ENCODE measurements around the gene PHETA1. TPM values are rescaled to one million over a fixed set of nuclear protein-coding genes. Genes with fewer than 3 reads are reported as not detected.

The PHETA1 gene
- under 1 TPM; 0.93 to 0.98 TPM for total RNA-seq

- Mint-ChIP-seq H3K9me3 (no peaks in the 10 kb centered on the region), H3K4me1 (peaks cover 10% of the 10 kb centered on the region), H3K4me3 (peak within 1 kb of the TSS; percentile 75), H3K27ac (no peak within 1 kb of the TSS), H3K27me3 (peaks cover 12% of the 10 kb centered on the region), H3K36me3 (ENCODE audit: low read depth) (no peaks in the 10 kb centered on the region)
- DNase-seq, result peak; percentile 80
- POLR2A ChIA-PET, result interaction anchor here (1.0 to 1.1 kb wide), 2 partner anchors 61 to 83 kb away, joined by 3 read pairs; no protein-coding TSS in a partner anchor
- CTCF ChIA-PET, result interaction anchor here (0.9 to 1.6 kb wide), 3 partner anchors 27 to 83 kb away, joined by 3 to 10 read pairs (median 7); no protein-coding TSS in a partner anchor
Measured at GRCh38 chr12:111368788-111369495, at the start of gene PHETA1. Gene PHETA1, minus strand, starts transcription at chr12:111369095. Its CDS starts 5,668 bp downstream, at chr12:111363427.

GRCh38 chr12:111418594-111418880 is 49.6 kb upstream of the PHETA1 start:
- Mint-ChIP-seq H3K9me3 (no peaks in the 10 kb centered on the region), H3K36me3 (ENCODE audit: low read depth) (peaks cover 28% of the 10 kb centered on the region), H3K27ac (no peak overlapping the region), H3K27me3 (no peaks in the 10 kb centered on the region), H3K4me3 (no peak overlapping the region), H3K4me1 (peaks cover 18% of the 10 kb centered on the region)
- DNase-seq, result no peak
- ChIA-PET CTCF (interaction anchor here (0.6 to 1.4 kb wide), 2 partner anchors 23 to 33 kb away, joined by 3 to 5 read pairs; no protein-coding TSS in a partner anchor), POLR2A (interaction anchor here (1.4 kb wide), 1 partner anchor 11 kb away, joined by 6 read pairs; no protein-coding TSS in a partner anchor)

- ChIA-PET POLR2A (interaction anchor here (1.4 kb wide), 1 partner anchor 12 kb away, joined by 6 read pairs; no protein-coding TSS in a partner anchor), CTCF (interaction anchor here (0.6 kb wide), 1 partner anchor 22 kb away, joined by 3 read pairs; no protein-coding TSS in a partner anchor)
- no peak for DNase-seq
- peaks cover 22% of the 10 kb centered on the region for H3K4me1 Mint-ChIP-seq
- no peak overlapping the region for H3K27ac Mint-ChIP-seq
- H3K4me3 Mint-ChIP-seq, result no peak overlapping the region
- no peaks in the 10 kb centered on the region for H3K27me3 Mint-ChIP-seq
- H3K9me3 Mint-ChIP-seq, result no peaks in the 10 kb centered on the region
- H3K36me3 Mint-ChIP-seq (ENCODE audit: low read depth), result peaks cover 28% of the 10 kb centered on the region
Measured at GRCh38 chr12:111417784-111418593, 49.1 kb upstream of the PHETA1 start.

GRCh38 chr12:111417290-111417689 is 48.4 kb upstream of the PHETA1 start:
- Mint-ChIP-seq H3K4me1 (peaks cover 25% of the 10 kb centered on the region), H3K27me3 (no peaks in the 10 kb centered on the region), H3K27ac (no peak overlapping the region), H3K9me3 (no peaks in the 10 kb centered on the region), H3K36me3 (ENCODE audit: low read depth) (peaks cover 31% of the 10 kb centered on the region), H3K4me3 (no peak overlapping the region)
- no peak for DNase-seq
- ChIA-PET CTCF (no interaction called here), POLR2A (no interaction called here)

- no peak overlapping the region for H3K4me3 Mint-ChIP-seq
- ChIA-PET POLR2A (no interaction called here), CTCF (no interaction called here)
- H3K9me3 Mint-ChIP-seq, result no peaks in the 10 kb centered on the region
- peaks cover 41% of the 10 kb centered on the region for H3K4me1 Mint-ChIP-seq
- H3K36me3 Mint-ChIP-seq (ENCODE audit: low read depth), result peaks cover 20% of the 10 kb centered on the region
- no peak for DNase-seq
- no peak overlapping the region for H3K27ac Mint-ChIP-seq
- no peaks in the 10 kb centered on the region for H3K27me3 Mint-ChIP-seq
Measured at GRCh38 chr12:111414711-111415252, 45.9 kb upstream of the PHETA1 start.

- POLR2A ChIA-PET, result interaction anchor here (1.7 to 16.8 kb wide), 3 partner anchors 9 to 34 kb away, joined by 6 to 257 read pairs (median 237); no protein-coding TSS in a partner anchor
Measured at GRCh38 chr12:111413442-111414086, 44.7 kb upstream of the PHETA1 start.

GRCh38 chr12:111412830-111413441 is 44.0 kb upstream of the PHETA1 start:
- H3K36me3 Mint-ChIP-seq (ENCODE audit: low read depth), result peaks cover 17% of the 10 kb centered on the region
- ChIA-PET CTCF (interaction anchor here (0.8 to 4.3 kb wide), 8 partner anchors 10 to 44 kb away, joined by 3 to 20 read pairs (median 5); no protein-coding TSS in a partner anchor), POLR2A (interaction anchor here (1.7 to 16.8 kb wide), 3 partner anchors 8 to 34 kb away, joined by 6 to 257 read pairs (median 237); no protein-coding TSS in a partner anchor)
- H3K4me1 Mint-ChIP-seq, result peaks cover 58% of the 10 kb centered on the region
- H3K9me3 Mint-ChIP-seq, result no peaks in the 10 kb centered on the region
- no peak overlapping the region for H3K4me3 Mint-ChIP-seq
- H3K27ac Mint-ChIP-seq, result no peak overlapping the region
- H3K27me3 Mint-ChIP-seq, result no peaks in the 10 kb centered on the region
- DNase-seq, result no peak

More at GRCh38 chr12:111413442-111414086, 44.7 kb upstream of the PHETA1 start:
- CTCF ChIA-PET, result interaction anchor here (1.1 to 4.3 kb wide), 5 partner anchors 10 to 38 kb away, joined by 3 to 20 read pairs (median 12); no protein-coding TSS in a partner anchor
- Mint-ChIP-seq H3K9me3 (no peaks in the 10 kb centered on the region), H3K4me3 (no peak overlapping the region), H3K36me3 (ENCODE audit: low read depth) (peaks cover 17% of the 10 kb centered on the region), H3K4me1 (peaks cover 52% of the 10 kb centered on the region), H3K27ac (no peak overlapping the region), H3K27me3 (no peaks in the 10 kb centered on the region)
- no peak for DNase-seq

- H3K27ac Mint-ChIP-seq, result peak overlapping the region; percentile 72
- ChIA-PET POLR2A (interaction anchor here (1.7 to 16.8 kb wide), 3 partner anchors 8 to 35 kb away, joined by 6 to 257 read pairs (median 237); no protein-coding TSS in a partner anchor), CTCF (interaction anchor here (0.6 to 4.3 kb wide), 7 partner anchors 14 to 1159 kb away, joined by 3 to 20 read pairs (median 5); no protein-coding TSS in a partner anchor)
- DNase-seq, result no peak
- H3K36me3 Mint-ChIP-seq (ENCODE audit: low read depth), result peaks cover 17% of the 10 kb centered on the region
- no peaks in the 10 kb centered on the region for H3K9me3 Mint-ChIP-seq
- H3K4me1 Mint-ChIP-seq, result peaks cover 66% of the 10 kb centered on the region
- H3K27me3 Mint-ChIP-seq, result no peaks in the 10 kb centered on the region
- no peak overlapping the region for H3K4me3 Mint-ChIP-seq
Measured at GRCh38 chr12:111412007-111412829, 43.3 kb upstream of the PHETA1 start.

- no peaks in the 10 kb centered on the region for H3K27me3 Mint-ChIP-seq
- no peak overlapping the region for H3K27ac Mint-ChIP-seq
- H3K4me3 Mint-ChIP-seq, result no peak overlapping the region
- POLR2A ChIA-PET, result interaction anchor here (11.9 to 16.8 kb wide), 2 partner anchors 18 to 36 kb away, joined by 237 to 257 read pairs; no protein-coding TSS in a partner anchor
- H3K36me3 Mint-ChIP-seq (ENCODE audit: low read depth), result peaks cover 15% of the 10 kb centered on the region
- no peak for DNase-seq
- CTCF ChIA-PET, result interaction anchor here (1.4 to 4.3 kb wide), 4 partner anchors 13 to 46 kb away, joined by 3 to 20 read pairs (median 8); no protein-coding TSS in a partner anchor
- no peaks in the 10 kb centered on the region for H3K9me3 Mint-ChIP-seq
- H3K4me1 Mint-ChIP-seq, result peaks cover 71% of the 10 kb centered on the region
Measured at GRCh38 chr12:111411185-111411764, 42.4 kb upstream of the PHETA1 start.

- no peak for DNase-seq
- CTCF ChIA-PET, result interaction anchor here (1.0 to 4.3 kb wide), 3 partner anchors 20 to 41 kb away, joined by 4 to 20 read pairs (median 12); no protein-coding TSS in a partner anchor
- Mint-ChIP-seq H3K27me3 (no peaks in the 10 kb centered on the region), H3K4me1 (peaks cover 71% of the 10 kb centered on the region), H3K27ac (no peak overlapping the region), H3K4me3 (no peak overlapping the region), H3K36me3 (ENCODE audit: low read depth) (peaks cover 12% of the 10 kb centered on the region), H3K9me3 (no peaks in the 10 kb centered on the region)
- POLR2A ChIA-PET, result interaction anchor here (11.9 to 16.8 kb wide), 2 partner anchors 19 to 37 kb away, joined by 237 to 257 read pairs; no protein-coding TSS in a partner anchor
Measured at GRCh38 chr12:111410431-111411184, 41.7 kb upstream of the PHETA1 start.
